Heart right ventricle (tissue), 16 donors: ENCODE results near the gene MRPS9. TPM values are rescaled to one million over a fixed set of nuclear protein-coding genes. Genes with fewer than 3 reads are reported as not detected.
A peak's percentile ranks its signal among the peaks of the same experiment; 100 is the strongest.

Experiments used
- ATAC-seq, 8 donors: fragments of 200-7000 bp; cut with Tn5 transposase; one replicate each; pipeline ENCODE4 v1.9.1; 2020; ENCODE audit warnings: mild to moderate bottlenecking in 8 of 8, moderate library complexity in 8 of 8, moderate number of reproducible peaks in 1 of 8
- DNase-seq, 2 donors: peaks; one replicate each; pipeline ENCODE4 v3.0.0-alpha.2; 2020
- H3K27ac ChIP-seq, 10 donors: fragments of 200-600 bp; sonication (generic) in 2 of 10; one replicate each; pipeline versions ENCODE4 v1.5.0 to v1.8.0; 2020 to 2022; ENCODE audit warnings: mild to moderate bottlenecking in 3 of 10
- H3K27me3 ChIP-seq, 7 donors: fragments of 200-600 bp; one replicate each; pipeline ENCODE4 v1.8.0; 2021 to 2022; ENCODE audit warnings: mild to moderate bottlenecking in 2 of 7
- H3K36me3 ChIP-seq, 9 donors: fragments of 200-600 bp; sonication (generic) in 1 of 9; one replicate each; pipeline versions ENCODE4 v1.5.0 to v1.8.0; 2020 to 2022; ENCODE audit warnings: mild to moderate bottlenecking in 2 of 9
- H3K4me1 ChIP-seq, 9 donors: fragments of 200-600 bp; sonication (generic) in 1 of 9; one replicate each; pipeline versions ENCODE4 v1.5.0 to v1.8.0; 2020 to 2022; ENCODE audit warnings: mild to moderate bottlenecking in 4 of 9
- H3K4me3 ChIP-seq, 10 donors: fragments of 200-600 bp; sonication (generic) in 2 of 10; one replicate each; pipeline versions ENCODE4 v1.5.0 to v1.8.0; 2020 to 2022; ENCODE audit warnings: mild to moderate bottlenecking in 7 of 10, moderate library complexity in 2 of 10
- H3K9me3 ChIP-seq, 11 donors: fragments of 200-600 bp in 10 of 11; sonication (generic) in 2 of 11; one replicate each; pipeline versions ENCODE4 v1.5.0 to v1.8.0; 2013 to 2022; ENCODE audit warnings: mild to moderate bottlenecking in 2 of 11, control low read depth in 1 of 11, moderate library complexity in 1 of 11
- CTCF ChIP-seq, 9 donors: fragments of 200-600 bp; sonication (generic) in 2 of 9; IDR thresholded peaks; one replicate each; pipeline versions ENCODE4 v1.5.0 to v1.8.0; 2021 to 2022; ENCODE audit warnings: antibody characterized with exemption in 9 of 9, mild to moderate bottlenecking in 5 of 9, moderate library complexity in 1 of 9
- WGBS, 2 donors: extraction: QIAGEN DNeasy Blood & Tissue Kit; methylation state at CpG; one replicate each; pipeline ENCODE4 v1.1.7; 2013; ENCODE audit warnings: inconsistent platforms in 1 of 2; 5-methylcytosine and 5-hydroxymethylcytosine counted together
- intact Hi-C, 10 donors: fragments of 100-400 bp; cut with DNase I; formaldehyde crosslinking; loops; one replicate each; pipeline versions ENCODE4 v1.11.1 to v1.14.2; 2022
- long read RNA-seq, 3 donors: library from polyadenylated mRNA; unstranded; transcript quantifications; one replicate each; pipeline ENCODE4 v2.0.0, GENCODE V29; 2020 to 2021
- polyA plus RNA-seq, 2 donors: library from polyadenylated mRNA; stranded (reverse); fragments of 200-250 nt; gene quantifications; one replicate each; pipeline ENCODE4 v1.2.3, GENCODE V29; 2013
- total RNA-seq, 10 donors: library from RNA; stranded (reverse); fragmentation: NEBNext Ultra II Directional in 3 of 10; extraction: Animal tissue kit (Norgen Biotek cat#: 25700) in 3 of 10; gene quantifications; one replicate each; pipeline versions ENCODE4 v1.2.1 to v1.2.4, GENCODE V29; 2021 to 2023
- donor health status: Arrhythmogenic right ventricular cardiomyopathy.
- donor health status: ischemic (EF 13 %, LVEDD 7.1; RV severe dilation, severe dysfunction).
- donor health status: healthy with polysubstance abuse.
- donor health status: DM: no; HTN: yes; CAD: no.
- donor health status: DM: no; HTN: no; CAD: no.
- donor health status: ischemic (EF 25% LVEDD 6.9; RV normal size, moderate dysfunction).
- donor health status: ischemic (EF 25% LVEDD 5.7; RV mildly dilated, moderate dysfunction).
- donor health status: healthy.
- donor health status: DM: yes; HTN: yes; CAD: no.
- donor health status: Ischemic cardiomyopathy.
- donor health status: ischemic (EF 35%, LVEDD 5.7; RV mildly dilated, moderate dysfunction).
- donor health status: nonischemic (EF 11% LVEDD 7.7; RV severe dilation, severe dysfunction).
- donor health status: DM: yes; HTN: yes; CAD: no.
- donor health status: PGD.
- donor health status: ischemic (EF 29% LVEDD 5.4; RV normal size, mild dysfunction).
- donor health status: nonischemic (EF 23%, LVEDD 6.1; RV moderate dilation, normal function).

The MRPS9 gene
- total RNA-seq (10 to 100 TPM; 43.5 to 79.4 (median 61.5) TPM), polyA plus RNA-seq (10 to 100 TPM; 62.6 to 89.6 TPM)
- long read RNA-seq, donor 1, transcript MRPS9-201 (11 exons, 1,500 nt): major isoform, 77 of 88 reads
- long read RNA-seq, donor 1, partial matches to known transcripts: 6 of 88 reads
- long read RNA-seq, donor 1, other reads (novel, unspliced or antisense): 5 of 88 reads
- long read RNA-seq, donor 2, transcript MRPS9-201 (11 exons, 1,500 nt): major isoform, 121 of 133 reads
- long read RNA-seq, donor 2, partial matches to known transcripts: 6 of 133 reads
- long read RNA-seq, donor 2, other reads (novel, unspliced or antisense): 6 of 133 reads
- long read RNA-seq, donor 3, transcript MRPS9-201 (11 exons, 1,500 nt): major isoform, 240 of 255 reads
- long read RNA-seq, donor 3, partial matches to known transcripts: 1 of 255 reads
- long read RNA-seq, donor 3, other reads (novel, unspliced or antisense): 14 of 255 reads

GRCh38 chr2:105037572-105038382, at the start of gene MRPS9:
TSS of gene MRPS9 (plus strand) at chr2:105038069. CDS start at chr2:105038093, 24 bp downstream.
- TF ChIP-seq CTCF (IDR thresholded peaks at IDR 0.05): peak in 1 of 9 donors; percentile 11

GRCh38 chr2:105005181-105005951, 32.5 kb upstream of the MRPS9 start:
- DNase-seq: no peak
- H3K27me3 ChIP-seq: no peaks in the 10 kb centered on the region
- ATAC-seq: no peak
- H3K27ac ChIP-seq: no peak overlapping the region
- 72 to 82% methylated on average over 2 of the region's 2 CpGs for WGBS, 2 donors
- peaks cover 0 to 36% (median 12%) of the 10 kb centered on the region in 11 donors for H3K9me3 ChIP-seq
- no peak overlapping the region for H3K4me3 ChIP-seq
- intact Hi-C loops: no loop called here
- H3K36me3 ChIP-seq: no peaks in the 10 kb centered on the region
- no peak for TF ChIP-seq CTCF (IDR thresholded peaks at IDR 0.05)
- no peaks in the 10 kb centered on the region for H3K4me1 ChIP-seq

More at GRCh38 chr2:105037572-105038382, at the start of gene MRPS9:
- WGBS, 2 donors: 0% methylated on average over 55 of the region's 55 CpGs
- Histone ChIP-seq H3K9me3 (no peaks in the 10 kb centered on the region), H3K27ac (peak within 1 kb of the TSS; percentile 6 to 89 (median 85)), H3K4me3 (peak within 1 kb of the TSS; percentile 52 to 94 (median 84)), H3K36me3 (no peaks in the 10 kb centered on the region), H3K4me1 (peaks cover 0 to 43% (median 16%) of the 10 kb centered on the region in 9 donors), H3K27me3 (no peaks in the 10 kb centered on the region)
- ATAC-seq (peak; percentile 100), DNase-seq (peak; percentile 98)
- intact Hi-C loops: no loop called here

- ATAC-seq: no peak
- intact Hi-C loops: no loop called here
- Histone ChIP-seq H3K27ac (no peak overlapping the region), H3K9me3 (peaks cover 0 to 31% (median 11%) of the 10 kb centered on the region in 11 donors), H3K36me3 (no peaks in the 10 kb centered on the region), H3K4me3 (no peak overlapping the region), H3K27me3 (no peaks in the 10 kb centered on the region), H3K4me1 (no peaks in the 10 kb centered on the region)
- 92 to 94% methylated on average over 1 of the region's 1 CpG for WGBS, 2 donors
- TF ChIP-seq CTCF (IDR thresholded peaks at IDR 0.05): no peak
- DNase-seq: no peak
Observed at GRCh38 chr2:105007367-105007766, 30.5 kb upstream of the MRPS9 start.

- intact Hi-C loops: no loop called here
- H3K36me3 ChIP-seq: no peaks in the 10 kb centered on the region
- H3K9me3 ChIP-seq: peaks cover 0 to 10% (median 0%) of the 10 kb centered on the region in 11 donors
- H3K4me3 ChIP-seq: no peak overlapping the region
- H3K27me3 ChIP-seq: no peaks in the 10 kb centered on the region
- peaks cover 0 to 8% (median 5%) of the 10 kb centered on the region in 9 donors for H3K4me1 ChIP-seq
- no peak overlapping the region for H3K27ac ChIP-seq
- DNase-seq: no peak
- 77 to 79% methylated on average over 1 of the region's 1 CpG for WGBS, 2 donors
- no peak for ATAC-seq
- no peak for TF ChIP-seq CTCF (IDR thresholded peaks at IDR 0.05)
Observed at GRCh38 chr2:105032476-105032875, 5.4 kb upstream of the MRPS9 start.
